DOHH2 (cell line): Measurements from ENCODE around the gene MIPOL1.

Experiments used
- H3F3A ChIP-seq: fragments of 200-600 bp; sonication (generic), shearing (Covaris generic); 2 replicates; pipeline ENCODE4 v1.6.0; 2016; ENCODE audit warnings: antibody characterized with exemption, mild to moderate bottlenecking; ENCODE audit not compliant: control insufficient read depth, insufficient read depth
- H3K27ac ChIP-seq: fragments of 200-600 bp; sonication (generic); 2 replicates; pipeline ENCODE4 v1.5.1; 2014; ENCODE audit warnings: low read depth, mild to moderate bottlenecking, low read length, moderate library complexity
- H3K27me3 ChIP-seq: fragments of 200-600 bp; sonication (generic); 2 replicates; pipeline ENCODE4 v1.6.1; 2014; ENCODE audit warnings: mild to moderate bottlenecking, low read length, mixed read lengths; ENCODE audit not compliant: control insufficient read depth
- H3K36me3 ChIP-seq: fragments of 200-600 bp; sonication (generic); 2 replicates; pipeline ENCODE4 v1.6.1; 2014; ENCODE audit warnings: mild to moderate bottlenecking, low read length, moderate library complexity, mixed read lengths; ENCODE audit not compliant: control insufficient read depth
- H3K4me1 ChIP-seq: fragments of 200-600 bp; sonication (generic); 2 replicates; pipeline ENCODE4 v1.6.1; 2014; ENCODE audit warnings: mild to moderate bottlenecking, low read length, mixed read lengths; ENCODE audit not compliant: control insufficient read depth
- H3K4me2 ChIP-seq: fragments of 200-600 bp; sonication (generic); 2 replicates; pipeline ENCODE4 v1.6.0; 2014; ENCODE audit warnings: mild to moderate bottlenecking, low read length, moderate library complexity
- H3K4me3 ChIP-seq: fragments of 200-600 bp; sonication (generic); 2 replicates; pipeline ENCODE4 v1.5.1; 2014; ENCODE audit warnings: mild to moderate bottlenecking, low read length, mixed read lengths
- H3K79me2 ChIP-seq: fragments of 200-600 bp; sonication (generic); 2 replicates; pipeline ENCODE4 v1.6.1; 2014; ENCODE audit warnings: mild to moderate bottlenecking, low read length, mixed read lengths; ENCODE audit not compliant: control insufficient read depth
- H3K9me2 ChIP-seq: fragments of 200-600 bp; sonication (generic); replicated peaks from 2 replicates; pipeline ENCODE4 v1.6.1; 2014; ENCODE audit warnings: mild to moderate bottlenecking, low read length, mixed read lengths; ENCODE audit not compliant: control insufficient read depth
- H3K9me3 ChIP-seq: fragments of 200-600 bp; sonication (generic); 2 replicates; pipeline ENCODE4 v1.6.1; 2014; ENCODE audit warnings: antibody characterized with exemption, low read length, mixed read lengths; ENCODE audit not compliant: control insufficient read depth, insufficient read depth
- H4K20me1 ChIP-seq: fragments of 200-600 bp; sonication (generic); 2 replicates; pipeline ENCODE4 v1.6.0; 2014; ENCODE audit warnings: low read depth, mild to moderate bottlenecking, antibody characterized with exemption, low read length, moderate library complexity; ENCODE audit not compliant: control insufficient read depth, insufficient read depth
- CTCF ChIP-seq: fragments of 200-600 bp; sonication (generic); IDR thresholded peaks from one replicate; pipeline ENCODE4 v1.5.1; 2014; ENCODE audit warnings: antibody characterized with exemption, mild to moderate bottlenecking, low read depth, low read length; ENCODE audit not compliant: poor library complexity, severe bottlenecking
- EZH2phosphoT487 ChIP-seq: fragments of 200-600 bp; sonication (generic); IDR thresholded peaks from 2 replicates; pipeline ENCODE4 v1.6.1; 2017; ENCODE audit warnings: borderline replicate concordance, mild to moderate bottlenecking, antibody characterized with exemption, low read length, moderate library complexity, mixed read lengths

The MIPOL1 gene

GRCh38 chr14:37587881-37588666 lies 390.3 kb downstream of the MIPOL1 start:
- Histone ChIP-seq H3K36me3 (no peaks in the 10 kb centered on the region), H3K9me3 (peaks cover 6% of the 10 kb centered on the region; the same call in 1 of the 2 replicates), H3K27me3 (no peaks in the 10 kb centered on the region), H4K20me1 (no peaks in the 10 kb centered on the region), H3K79me2 (no peaks in the 10 kb centered on the region), H3K4me1 (no peaks in the 10 kb centered on the region), H3K27ac (no peak overlapping the region), H3F3A (no peaks in the 10 kb centered on the region), H3K9me2 (no peaks in the 10 kb centered on the region), H3K4me3 (no peak overlapping the region), H3K4me2 (no peak overlapping the region)
- TF ChIP-seq EZH2phosphoT487 (no peak), CTCF (no peak)

- Histone ChIP-seq H3F3A (no peaks in the 10 kb centered on the region), H3K9me2 (no peaks in the 10 kb centered on the region), H3K27me3 (no peaks in the 10 kb centered on the region), H3K4me1 (no peaks in the 10 kb centered on the region), H3K4me2 (no peak overlapping the region), H3K9me3 (peaks cover 6% of the 10 kb centered on the region; the same call in 1 of the 2 replicates), H3K4me3 (no peak overlapping the region), H3K27ac (no peak overlapping the region), H3K36me3 (no peaks in the 10 kb centered on the region), H3K79me2 (no peaks in the 10 kb centered on the region), H4K20me1 (no peaks in the 10 kb centered on the region)
- TF ChIP-seq EZH2phosphoT487 (no peak), CTCF (no peak)
Measured at GRCh38 chr14:37588667-37588955, 390.9 kb downstream of the MIPOL1 start.

GRCh38 chr14:37588956-37589714 lies 391.4 kb downstream of the MIPOL1 start:
- Histone ChIP-seq H3K27ac (no peak overlapping the region), H3K9me3 (peaks cover 6% of the 10 kb centered on the region; the same call in 1 of the 2 replicates), H3K79me2 (no peaks in the 10 kb centered on the region), H3F3A (no peaks in the 10 kb centered on the region), H3K9me2 (no peaks in the 10 kb centered on the region), H3K36me3 (no peaks in the 10 kb centered on the region), H3K4me2 (no peak overlapping the region), H3K4me1 (no peaks in the 10 kb centered on the region), H4K20me1 (no peaks in the 10 kb centered on the region), H3K4me3 (no peak overlapping the region), H3K27me3 (no peaks in the 10 kb centered on the region)
- no peak for TF ChIP-seq EZH2phosphoT487
- TF ChIP-seq CTCF = no peak
